A673 (cell line): ENCODE results near the gene DLX4.

ENCODE experiments used
- EZH2 ChIP-seq: fragments of 200-600 bp; sonication (generic); IDR thresholded peaks from 2 replicates; pipeline ENCODE4 v1.6.1; 2017; ENCODE audit warnings: borderline replicate concordance, low read depth, mild to moderate bottlenecking, mixed read lengths, antibody characterized with exemption, low read length; ENCODE audit not compliant: poor library complexity, severe bottlenecking
- TF ChIP-seq, protein P1 (sequence below): fragments of 300-800, 200-600 bp; sonication (generic); conservative IDR thresholded peaks from 2 replicates; pipeline ENCODE4 v1.5.1; 2017; ENCODE audit warnings: low read depth, mild to moderate bottlenecking, antibody characterized with exemption, low read length, moderate library complexity, mixed read lengths

- TF ChIP-seq, protein P1, sequence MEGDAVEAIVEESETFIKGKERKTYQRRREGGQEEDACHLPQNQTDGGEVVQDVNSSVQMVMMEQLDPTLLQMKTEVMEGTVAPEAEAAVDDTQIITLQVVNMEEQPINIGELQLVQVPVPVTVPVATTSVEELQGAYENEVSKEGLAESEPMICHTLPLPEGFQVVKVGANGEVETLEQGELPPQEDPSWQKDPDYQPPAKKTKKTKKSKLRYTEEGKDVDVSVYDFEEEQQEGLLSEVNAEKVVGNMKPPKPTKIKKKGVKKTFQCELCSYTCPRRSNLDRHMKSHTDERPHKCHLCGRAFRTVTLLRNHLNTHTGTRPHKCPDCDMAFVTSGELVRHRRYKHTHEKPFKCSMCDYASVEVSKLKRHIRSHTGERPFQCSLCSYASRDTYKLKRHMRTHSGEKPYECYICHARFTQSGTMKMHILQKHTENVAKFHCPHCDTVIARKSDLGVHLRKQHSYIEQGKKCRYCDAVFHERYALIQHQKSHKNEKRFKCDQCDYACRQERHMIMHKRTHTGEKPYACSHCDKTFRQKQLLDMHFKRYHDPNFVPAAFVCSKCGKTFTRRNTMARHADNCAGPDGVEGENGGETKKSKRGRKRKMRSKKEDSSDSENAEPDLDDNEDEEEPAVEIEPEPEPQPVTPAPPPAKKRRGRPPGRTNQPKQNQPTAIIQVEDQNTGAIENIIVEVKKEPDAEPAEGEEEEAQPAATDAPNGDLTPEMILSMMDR, result no peak
- no peak for TF ChIP-seq EZH2
Observed at GRCh38 chr17:49931416-49932137, 37.4 kb upstream of the DLX4 start.
